Activated CD4-positive, CD25-positive, alpha-beta regulatory T cell treated with anti-CD3 and anti-CD28 coated beads, Interleukin-2, amount 50 U/mL, for 24 hours (primary cell): ENCODE data around the gene RPUSD4.

Source experiments
- ATAC-seq, 2 donors: fragments of 150-1000 bp; cut with Tn5 transposase; one replicate each; pipeline ENCODE4 v1.10.0; 2021; ENCODE audit warnings: mild to moderate bottlenecking in 1 of 2, moderate library complexity in 1 of 2

RPUSD4 gene

GRCh38 chr11:126212089-126212660, 725 bp upstream of the RPUSD4 start:
- ATAC-seq, result no peak

DNA sequence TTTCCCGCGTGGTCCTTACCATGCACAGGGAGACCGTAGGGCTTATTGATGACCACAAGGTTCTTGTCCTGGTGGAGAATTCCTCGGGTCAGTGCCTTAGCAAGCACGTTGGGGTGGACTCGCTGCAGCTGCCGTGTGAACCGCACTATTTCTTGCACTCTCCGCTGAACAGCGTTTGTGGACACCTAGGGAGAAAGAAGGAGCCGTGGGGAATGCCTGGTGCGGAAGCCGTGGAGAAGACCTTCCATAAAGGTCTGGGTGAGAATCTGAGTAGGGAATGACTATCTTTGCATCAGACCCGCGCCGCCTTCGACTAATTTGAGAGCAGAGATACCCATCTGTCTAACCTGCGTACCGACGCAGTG, 597 bp downstream of the RPUSD4 start:
- no peak for ATAC-seq

DNA sequence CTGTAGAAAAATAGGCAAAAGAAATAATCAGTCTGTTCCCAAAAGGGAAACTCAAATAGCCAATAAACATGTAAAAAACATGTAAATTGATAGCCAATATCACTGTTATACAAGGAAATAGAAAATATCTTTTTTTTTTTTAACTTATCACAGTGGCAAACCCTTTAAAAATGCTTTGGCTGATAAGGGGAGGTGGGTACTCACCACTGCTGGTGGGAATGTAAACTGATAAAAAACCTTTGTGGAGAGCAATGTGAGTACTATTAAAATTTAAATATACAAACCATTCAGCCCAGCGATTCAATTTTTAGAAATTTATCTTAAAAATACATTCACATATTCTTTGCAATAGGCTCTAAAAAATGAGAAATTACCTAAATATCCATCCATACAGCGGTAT, 3.6 kb downstream of the RPUSD4 start:
- ATAC-seq, result no peak

DNA sequence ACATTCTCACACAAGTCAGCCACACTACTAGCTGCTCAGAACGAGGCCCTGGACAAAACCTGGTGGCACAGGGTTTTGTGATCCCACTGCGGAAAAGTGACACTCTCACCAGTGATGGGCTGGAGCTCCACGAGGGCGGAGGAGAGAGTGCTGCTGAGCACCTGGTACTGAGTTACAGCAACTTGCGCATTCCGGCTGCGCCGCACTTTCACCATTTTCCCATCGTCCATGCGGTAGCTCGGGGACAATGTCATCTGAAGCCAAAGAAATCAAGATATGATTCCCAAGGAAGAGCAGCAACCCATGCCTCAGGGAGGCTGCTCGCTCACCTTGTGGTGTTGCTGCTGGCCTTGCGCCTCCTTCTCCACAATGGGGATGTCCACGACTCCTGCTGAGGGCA, 6.1 kb downstream of the RPUSD4 start:
- ATAC-seq, result no peak

DNA sequence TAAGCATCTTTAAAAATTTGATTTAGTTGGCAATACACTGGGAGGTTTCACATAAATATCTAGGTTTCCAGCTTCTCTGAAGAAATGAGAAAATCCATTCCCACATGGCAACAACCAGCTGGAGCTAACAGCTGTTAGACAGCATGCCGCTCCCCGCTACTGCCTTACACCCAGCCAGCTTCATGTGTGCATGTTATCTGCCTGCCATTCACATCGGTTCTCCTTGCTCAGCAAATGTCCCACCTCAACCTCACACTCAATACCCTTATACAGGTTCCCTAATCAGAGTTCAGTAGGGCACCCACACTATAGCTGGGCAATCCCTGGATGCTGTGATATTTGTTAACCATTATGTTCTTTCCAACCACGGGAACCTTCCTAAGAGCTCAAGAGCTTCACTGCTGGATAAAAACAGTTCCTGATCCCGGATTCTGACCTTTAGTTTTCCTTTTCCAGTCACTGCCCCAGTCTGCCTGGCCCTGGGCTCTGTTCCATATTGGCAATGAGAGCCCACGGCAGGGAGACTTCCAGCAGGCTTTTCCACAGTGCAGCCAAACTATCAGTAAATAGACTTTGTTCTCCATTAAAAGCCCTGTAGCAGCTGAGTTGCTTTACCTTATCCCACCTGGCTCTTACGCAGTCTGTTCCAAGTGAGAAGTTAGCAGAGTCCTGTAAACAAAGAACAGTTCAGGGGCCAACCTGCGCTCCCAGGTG, 8.6 kb downstream of the RPUSD4 start:
- no peak for ATAC-seq

DNA sequence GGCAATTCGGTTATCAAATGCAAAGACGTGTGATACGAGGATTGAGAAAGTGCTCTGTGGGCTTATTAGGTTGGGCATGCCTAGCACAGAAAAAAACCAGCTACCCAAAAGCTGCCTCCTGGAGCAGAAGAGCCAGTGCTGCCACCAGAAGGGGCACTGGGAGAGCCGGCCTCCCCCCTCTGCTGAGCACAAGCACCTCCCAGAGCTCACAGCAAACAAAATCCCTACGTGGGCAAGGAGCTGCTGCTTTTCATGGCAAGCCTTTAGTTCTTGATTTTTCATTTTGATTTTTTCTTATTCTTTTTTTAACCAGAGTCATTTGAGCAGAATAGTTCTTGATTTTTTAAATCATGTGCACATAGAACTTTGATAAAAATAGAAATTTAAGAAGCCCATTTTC, 12.8 kb downstream of the RPUSD4 start:
- ATAC-seq, result no peak

DNA sequence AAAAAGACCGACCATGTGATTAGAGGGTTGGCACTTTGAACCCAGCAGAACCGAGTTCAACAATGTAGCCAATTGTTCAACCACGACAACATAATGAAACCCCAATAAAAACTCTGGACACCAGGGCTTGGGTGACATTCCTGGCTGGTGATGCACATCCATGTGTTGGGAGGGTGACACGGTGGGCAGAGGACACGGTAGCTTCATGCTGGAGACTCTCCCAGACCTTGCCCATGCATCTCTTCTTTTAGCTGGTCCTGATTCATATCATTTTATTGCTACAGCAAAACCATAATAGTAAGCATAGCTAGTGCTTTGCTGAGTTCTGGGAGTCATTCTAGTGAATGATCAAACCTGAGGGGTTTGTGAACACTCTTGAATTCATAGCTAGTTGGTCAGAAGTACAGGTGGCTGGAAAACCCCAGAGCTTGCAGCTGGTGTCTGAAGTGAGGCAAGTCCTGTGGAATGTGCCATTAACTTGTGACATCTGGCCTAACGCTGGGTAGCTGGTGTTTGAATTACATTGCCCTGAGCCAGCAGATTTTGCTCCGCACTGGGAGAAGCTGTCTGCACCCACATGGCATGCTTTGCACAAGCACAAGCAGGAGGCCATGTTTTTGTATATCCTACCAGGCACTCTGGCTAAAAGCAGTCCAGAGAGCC, 14.0 kb downstream of the RPUSD4 start:
- no peak for ATAC-seq

- ATAC-seq, result no peak
These were observed 16.3 kb downstream of the RPUSD4 start for GRCh38 chr11:126195119-126195518.

DNA sequence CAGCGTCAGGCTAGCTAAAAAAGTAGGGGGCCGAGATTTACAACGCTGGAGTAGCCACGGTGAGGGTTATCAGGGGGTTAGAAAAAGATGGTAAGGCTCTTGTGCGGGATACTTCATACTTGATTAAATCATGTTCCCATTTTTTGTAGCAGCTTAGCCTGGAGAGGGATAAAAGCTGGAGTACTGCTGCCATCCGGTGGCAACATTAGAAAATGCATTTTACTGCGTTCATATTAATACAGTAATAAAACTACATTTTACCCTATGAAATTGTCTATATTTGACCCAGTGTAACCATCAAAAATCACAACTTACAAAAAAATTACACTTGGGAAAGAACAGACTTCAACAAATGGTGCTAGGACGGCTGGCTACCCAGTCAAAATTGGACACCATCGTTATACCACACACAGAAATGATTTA, 17.3 kb downstream of the RPUSD4 start:
- ATAC-seq, result no peak

- ATAC-seq, result no peak
These were observed 18.4 kb downstream of the RPUSD4 start for GRCh38 chr11:126193038-126193478.

DNA sequence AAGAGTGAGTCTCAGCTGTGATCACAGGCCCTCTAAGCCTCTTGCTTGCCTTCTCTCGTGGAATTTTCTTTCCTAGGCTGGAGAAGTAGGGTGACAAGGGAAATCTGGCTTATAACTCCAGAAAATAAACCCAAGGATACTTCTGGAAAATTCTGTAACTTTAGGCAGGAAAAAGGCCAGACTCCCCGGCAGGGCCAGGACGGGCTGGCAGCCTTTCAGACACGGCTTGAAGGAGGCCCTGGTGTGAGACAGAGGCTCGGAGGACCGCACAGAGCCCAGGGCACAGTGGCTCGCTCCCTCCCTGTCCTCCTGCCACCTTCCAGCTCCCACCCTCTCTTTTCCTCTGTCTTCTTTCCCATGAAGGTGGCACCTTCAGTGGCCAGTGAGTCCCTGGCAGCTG, 19.1 kb downstream of the RPUSD4 start:
- ATAC-seq, result no peak

- ATAC-seq, result no peak
These were observed 19.9 kb downstream of the RPUSD4 start for GRCh38 chr11:126191379-126192073.

DNA sequence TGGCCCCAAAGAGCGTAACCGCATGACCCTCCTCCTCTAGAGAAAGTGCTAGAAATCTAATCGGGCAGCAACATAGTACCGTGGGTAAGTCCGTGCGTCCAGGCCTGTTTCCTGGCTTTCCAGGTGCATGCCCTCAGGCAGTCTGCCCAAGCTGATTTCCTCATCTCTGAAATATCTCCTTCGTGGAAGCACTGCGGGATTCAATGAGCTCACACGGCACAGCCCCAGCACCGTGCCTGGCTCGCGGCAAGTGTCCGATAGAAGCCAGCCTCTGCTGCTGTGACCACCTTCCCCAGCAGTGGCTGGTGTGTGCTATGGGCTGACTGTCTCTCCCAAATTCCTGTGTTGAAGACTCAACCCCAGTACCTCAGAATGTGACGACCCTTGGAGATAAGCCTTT, 20.7 kb downstream of the RPUSD4 start:
- no peak for ATAC-seq

DNA sequence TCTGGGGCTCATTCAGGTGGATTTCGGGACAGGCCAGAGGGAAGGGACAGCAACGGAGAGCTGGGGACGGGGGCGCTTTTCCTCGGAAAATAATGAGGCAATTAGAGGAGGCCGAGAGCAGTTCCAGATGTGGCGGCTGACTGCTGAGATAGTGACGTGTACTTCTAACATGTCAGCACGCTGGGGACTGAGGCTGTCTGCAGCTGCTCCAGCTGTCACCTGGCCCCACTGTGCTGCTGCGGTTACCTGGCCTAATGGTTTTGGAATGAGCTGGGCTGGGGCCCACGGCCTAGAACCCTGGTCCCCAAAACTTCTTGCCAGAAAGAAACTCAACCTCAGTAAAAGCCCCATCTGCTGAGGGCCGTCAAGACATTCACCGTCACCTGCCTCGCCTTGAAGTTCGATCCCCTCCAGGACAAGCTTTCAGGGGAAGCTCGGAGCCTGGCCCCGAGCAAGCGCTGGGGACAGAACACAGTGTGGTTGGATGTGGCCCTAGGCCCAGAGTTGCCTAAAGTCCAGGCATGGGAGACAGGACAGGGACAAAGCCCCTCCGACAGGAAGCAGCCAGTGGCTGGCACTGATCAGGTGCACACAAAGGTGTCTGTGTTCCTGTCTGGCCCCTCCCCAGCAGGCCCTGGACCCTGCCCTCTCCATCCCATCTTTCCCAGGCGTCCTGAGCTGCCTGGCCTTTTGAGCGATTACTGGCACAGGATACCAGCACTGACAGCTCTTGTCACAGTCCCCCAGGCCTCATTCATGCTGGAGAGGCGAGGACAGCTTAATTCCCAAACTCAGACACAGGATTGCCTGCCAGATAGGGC, 22.1 kb downstream of the RPUSD4 start:
- no peak for ATAC-seq

DNA sequence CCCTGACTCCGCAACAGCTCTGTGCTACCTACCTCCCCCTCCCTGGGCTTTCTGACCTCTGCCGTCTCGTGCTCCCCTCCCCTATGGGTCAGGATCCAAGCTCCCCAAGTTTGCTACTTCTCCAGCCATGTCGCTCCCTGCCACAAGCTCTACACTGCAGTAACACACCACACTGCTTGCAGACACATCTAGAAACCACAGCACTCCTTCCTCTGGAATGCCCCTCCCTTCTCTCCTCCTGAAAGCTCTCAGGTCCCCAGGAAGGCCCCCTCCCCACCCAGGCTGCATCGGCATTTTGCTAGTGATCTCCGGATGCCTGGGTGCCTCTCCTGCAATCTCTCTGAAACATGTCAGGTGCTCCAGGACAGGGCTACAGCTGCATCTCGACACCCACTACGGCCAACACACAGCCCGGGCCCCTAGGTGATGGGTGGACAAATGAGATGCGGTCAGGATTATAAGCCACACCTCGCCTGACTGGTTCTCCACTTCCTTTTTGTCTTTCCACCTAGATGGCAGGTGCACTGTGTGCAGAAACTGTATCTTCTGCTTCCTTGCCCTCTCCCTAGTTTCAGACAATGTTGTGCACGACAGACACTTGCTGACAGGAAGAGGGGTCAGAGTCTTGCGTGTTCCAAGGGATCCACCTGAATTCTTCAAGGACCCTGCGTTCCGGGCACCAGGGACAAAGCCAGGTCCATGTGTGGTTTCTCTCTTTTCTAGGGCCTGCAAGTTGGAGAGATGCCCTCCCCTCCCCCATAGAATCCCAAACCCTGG, 22.9 kb downstream of the RPUSD4 start:
- no peak for ATAC-seq

GRCh38 chr11:126186708-126187529, 24.5 kb downstream of the RPUSD4 start:
- no peak for ATAC-seq

DNA sequence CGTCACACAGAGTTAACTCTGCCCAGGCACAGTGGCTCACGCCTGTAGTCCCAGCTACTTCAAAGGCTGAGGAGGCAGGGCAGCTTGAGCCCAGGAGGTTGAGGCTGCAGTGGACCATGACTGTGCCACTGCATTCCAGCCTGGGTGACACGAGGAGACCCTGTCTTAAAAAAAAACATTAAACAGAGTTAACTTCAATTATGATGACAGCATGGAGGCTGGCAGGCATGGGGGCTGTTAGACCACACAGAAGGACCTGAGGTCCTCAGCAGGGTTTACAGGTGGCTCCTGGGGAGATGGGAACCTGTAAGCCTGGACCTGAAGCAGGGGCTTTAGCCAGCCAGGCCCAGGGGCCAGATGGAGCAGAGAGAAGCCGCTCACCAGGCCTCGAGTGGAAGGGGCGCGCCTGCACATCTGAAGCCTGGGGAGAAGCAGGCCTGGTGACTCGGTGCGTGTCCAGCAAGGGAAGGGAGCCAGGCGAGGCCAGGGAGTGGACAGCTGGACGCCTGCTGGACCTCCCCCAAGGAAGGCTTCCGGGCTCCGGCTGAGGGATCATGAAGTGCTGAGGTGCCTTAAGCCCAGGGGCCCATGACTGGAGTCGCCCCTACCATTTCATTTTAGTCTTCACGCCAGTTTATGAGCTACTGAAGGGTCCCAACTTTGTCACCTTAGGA, 25.3 kb downstream of the RPUSD4 start:
- ATAC-seq, result no peak

- ATAC-seq, result no peak
These were observed 26.0 kb downstream of the RPUSD4 start for GRCh38 chr11:126185259-126186024.

DNA sequence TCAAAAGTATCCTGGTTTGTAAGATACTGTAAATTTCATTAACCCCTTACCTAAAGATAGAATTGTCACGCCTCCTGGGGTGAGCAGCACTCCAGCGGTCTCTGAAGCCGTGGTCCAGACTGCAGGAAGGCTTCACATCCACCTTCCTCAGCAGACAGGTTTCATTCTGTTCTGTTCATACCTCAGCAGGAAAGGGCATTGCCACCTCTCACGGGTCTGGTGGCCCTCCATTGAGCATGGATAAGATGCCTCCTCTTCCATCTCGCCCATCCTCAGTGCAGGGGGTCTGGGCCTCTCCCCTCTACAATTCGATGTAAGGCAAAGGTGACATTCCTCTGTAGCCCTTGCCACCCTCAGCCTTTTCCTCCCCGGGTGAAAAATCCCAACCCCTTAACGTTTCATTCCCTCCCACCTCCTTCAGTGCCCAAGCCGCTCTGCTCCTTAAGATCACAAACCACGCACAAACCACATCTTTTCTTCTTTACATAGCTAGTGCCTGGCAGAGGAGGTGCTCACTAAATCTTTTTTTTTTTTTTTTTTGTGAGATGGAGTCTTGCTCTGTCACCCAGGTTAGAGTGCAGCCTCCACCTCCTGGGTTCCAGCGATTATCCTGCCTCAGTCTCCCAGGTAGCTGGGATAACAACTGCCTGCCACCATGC, 28.5 kb downstream of the RPUSD4 start:
- no peak for ATAC-seq
